RWPE1 (cell line): ENCODE results near the gene DDX42.
A peak's percentile ranks its signal among the peaks of the same experiment; 100 is the strongest.

ENCODE experiments used
- CTCF ChIA-PET: fragments of 350-600 bp; sonication (Branson Sonifier 250); formaldehyde crosslinking; extraction: SDS; loops from one replicate; lab custom pipeline; 2021; lab: Yijun Ruan, JAX
- POLR2A ChIA-PET: fragments of 400-600 bp; formaldehyde crosslinking; extraction: SDS; loops from one replicate; lab custom pipeline; 2020; ENCODE audit warnings: antibody characterized with exemption; ENCODE audit not compliant: low non-redundant PET; lab: Yijun Ruan, JAX
- DNase-seq: peaks from one replicate; pipeline ENCODE4 v3.0.0; 2012; ENCODE audit warnings: low spot score
- H3K27ac ChIP-seq: fragments of 450-650 bp; 2 replicates; pipeline ENCODE4 v1.5.1; 2017
- TF ChIP-seq, protein P1 (sequence below): fragments of 450-650 bp; conservative IDR thresholded peaks from 2 replicates; pipeline ENCODE4 v1.5.1; 2017; ENCODE audit warnings: low read depth, mild to moderate bottlenecking

DDX42 gene

DNA sequence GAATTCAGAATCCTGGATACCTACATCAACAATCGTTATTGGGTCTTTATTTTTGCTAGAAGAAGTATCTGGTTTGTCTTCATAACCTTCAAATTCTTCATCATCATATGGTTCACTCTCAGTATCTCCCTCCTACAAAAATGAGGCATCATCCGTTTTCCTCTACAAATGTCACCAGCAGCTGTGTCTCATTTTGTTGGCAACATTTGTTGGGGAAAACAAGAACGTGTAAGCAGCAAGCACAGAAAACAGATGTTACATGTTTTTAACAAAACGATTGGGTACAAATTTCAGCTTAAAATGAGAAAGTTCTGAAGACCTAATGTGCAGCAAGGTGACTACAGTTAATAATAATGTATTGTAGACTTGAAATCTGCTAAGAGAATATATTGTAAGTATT, 9.3 kb upstream of the DDX42 start:
- POLR2A ChIA-PET = no interaction called here
- CTCF ChIA-PET = interaction anchor here (0.7 kb wide), 2 partner anchors 71 to 286 kb away, joined by 3 read pairs; no protein-coding TSS in a partner anchor
- no peak for DNase-seq
- no peak overlapping the region for H3K27ac ChIP-seq
- TF ChIP-seq, protein P1, sequence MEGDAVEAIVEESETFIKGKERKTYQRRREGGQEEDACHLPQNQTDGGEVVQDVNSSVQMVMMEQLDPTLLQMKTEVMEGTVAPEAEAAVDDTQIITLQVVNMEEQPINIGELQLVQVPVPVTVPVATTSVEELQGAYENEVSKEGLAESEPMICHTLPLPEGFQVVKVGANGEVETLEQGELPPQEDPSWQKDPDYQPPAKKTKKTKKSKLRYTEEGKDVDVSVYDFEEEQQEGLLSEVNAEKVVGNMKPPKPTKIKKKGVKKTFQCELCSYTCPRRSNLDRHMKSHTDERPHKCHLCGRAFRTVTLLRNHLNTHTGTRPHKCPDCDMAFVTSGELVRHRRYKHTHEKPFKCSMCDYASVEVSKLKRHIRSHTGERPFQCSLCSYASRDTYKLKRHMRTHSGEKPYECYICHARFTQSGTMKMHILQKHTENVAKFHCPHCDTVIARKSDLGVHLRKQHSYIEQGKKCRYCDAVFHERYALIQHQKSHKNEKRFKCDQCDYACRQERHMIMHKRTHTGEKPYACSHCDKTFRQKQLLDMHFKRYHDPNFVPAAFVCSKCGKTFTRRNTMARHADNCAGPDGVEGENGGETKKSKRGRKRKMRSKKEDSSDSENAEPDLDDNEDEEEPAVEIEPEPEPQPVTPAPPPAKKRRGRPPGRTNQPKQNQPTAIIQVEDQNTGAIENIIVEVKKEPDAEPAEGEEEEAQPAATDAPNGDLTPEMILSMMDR = no peak

DNA sequence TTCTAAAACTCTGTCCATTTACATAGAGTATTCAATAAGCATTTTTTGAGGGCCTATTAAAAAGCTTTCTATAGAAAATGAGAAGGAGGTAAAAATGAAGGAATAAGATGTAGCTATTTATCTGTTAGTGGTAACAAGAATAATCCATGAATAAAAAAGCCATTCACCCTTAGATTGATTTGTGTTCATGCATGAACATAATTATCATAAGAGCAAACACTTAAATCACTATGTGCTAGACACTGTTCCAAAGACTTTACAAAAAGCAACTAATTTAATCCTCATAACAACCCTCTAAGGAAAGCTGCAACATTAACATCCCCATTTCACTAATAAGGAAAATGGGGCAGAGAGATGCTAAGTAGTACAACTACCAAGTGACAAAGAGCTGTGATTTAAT, 7.2 kb upstream of the DDX42 start:
- TF ChIP-seq, protein P1 = no peak
- ChIA-PET CTCF (no interaction called here), POLR2A (no interaction called here)
- no peak overlapping the region for H3K27ac ChIP-seq
- DNase-seq = no peak

DNA sequence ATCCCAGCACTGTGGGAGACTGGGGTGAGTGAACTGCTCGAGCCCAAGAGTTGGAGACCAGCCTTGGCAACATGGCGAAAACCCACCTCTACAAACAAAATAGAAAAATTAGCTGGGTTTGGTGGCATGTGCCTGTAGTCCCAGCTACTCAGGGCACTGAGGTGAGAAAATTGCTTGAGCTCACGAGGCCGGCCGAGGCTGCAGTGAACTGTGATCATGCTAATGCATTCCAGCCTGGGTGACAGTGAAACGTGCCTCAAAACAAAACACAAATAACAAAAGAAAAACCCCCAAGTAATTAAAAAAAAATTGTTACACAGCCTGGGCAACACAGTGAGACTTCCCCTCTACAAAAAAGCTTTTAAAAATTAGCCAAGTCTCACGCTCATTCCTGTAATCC, 5.5 kb upstream of the DDX42 start:
- ChIA-PET POLR2A (interaction anchor here (0.7 kb wide), 1 partner anchor 357 kb away, joined by 3 read pairs; no protein-coding TSS in a partner anchor), CTCF (interaction anchor here (0.7 to 0.8 kb wide), 2 partner anchors 18 to 26 kb away, joined by 3 to 7 read pairs; no protein-coding TSS in a partner anchor)
- TF ChIP-seq, protein P1 = no peak
- no peak overlapping the region for H3K27ac ChIP-seq
- DNase-seq = no peak

DNA sequence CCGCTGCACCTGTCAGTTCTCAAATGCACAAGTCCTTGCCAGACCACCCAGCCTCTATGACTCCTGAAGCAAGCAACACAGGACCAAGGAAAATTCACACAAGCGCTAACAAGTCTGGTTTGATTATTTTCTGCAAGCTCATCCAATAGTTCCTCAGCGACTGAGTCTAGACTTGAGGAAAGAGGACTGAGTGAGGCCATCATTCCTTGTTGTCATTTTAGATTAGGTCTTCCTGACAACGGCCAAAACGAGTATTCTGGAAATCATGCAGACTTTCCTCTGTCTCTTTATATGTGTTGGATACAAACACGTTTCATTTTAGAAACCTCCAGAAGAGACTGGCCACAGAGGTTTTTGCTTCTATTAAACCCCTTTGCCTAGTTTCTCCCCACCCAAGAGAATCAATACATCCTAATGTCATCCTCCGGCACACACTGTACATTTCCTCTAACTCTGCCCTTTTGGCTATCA, 1.1 kb upstream of the DDX42 start:
- peak overlapping the region; percentile 95 for H3K27ac ChIP-seq
- POLR2A ChIA-PET = interaction anchor here (1.6 kb wide), 1 partner anchor 31 kb away, joined by 6 read pairs; no protein-coding TSS in a partner anchor
- TF ChIP-seq, protein P1 = no peak
- no peak for DNase-seq
- CTCF ChIA-PET = interaction anchor here (0.6 kb wide), 1 partner anchor 268 kb away, joined by 5 read pairs; no protein-coding TSS in a partner anchor

DNA sequence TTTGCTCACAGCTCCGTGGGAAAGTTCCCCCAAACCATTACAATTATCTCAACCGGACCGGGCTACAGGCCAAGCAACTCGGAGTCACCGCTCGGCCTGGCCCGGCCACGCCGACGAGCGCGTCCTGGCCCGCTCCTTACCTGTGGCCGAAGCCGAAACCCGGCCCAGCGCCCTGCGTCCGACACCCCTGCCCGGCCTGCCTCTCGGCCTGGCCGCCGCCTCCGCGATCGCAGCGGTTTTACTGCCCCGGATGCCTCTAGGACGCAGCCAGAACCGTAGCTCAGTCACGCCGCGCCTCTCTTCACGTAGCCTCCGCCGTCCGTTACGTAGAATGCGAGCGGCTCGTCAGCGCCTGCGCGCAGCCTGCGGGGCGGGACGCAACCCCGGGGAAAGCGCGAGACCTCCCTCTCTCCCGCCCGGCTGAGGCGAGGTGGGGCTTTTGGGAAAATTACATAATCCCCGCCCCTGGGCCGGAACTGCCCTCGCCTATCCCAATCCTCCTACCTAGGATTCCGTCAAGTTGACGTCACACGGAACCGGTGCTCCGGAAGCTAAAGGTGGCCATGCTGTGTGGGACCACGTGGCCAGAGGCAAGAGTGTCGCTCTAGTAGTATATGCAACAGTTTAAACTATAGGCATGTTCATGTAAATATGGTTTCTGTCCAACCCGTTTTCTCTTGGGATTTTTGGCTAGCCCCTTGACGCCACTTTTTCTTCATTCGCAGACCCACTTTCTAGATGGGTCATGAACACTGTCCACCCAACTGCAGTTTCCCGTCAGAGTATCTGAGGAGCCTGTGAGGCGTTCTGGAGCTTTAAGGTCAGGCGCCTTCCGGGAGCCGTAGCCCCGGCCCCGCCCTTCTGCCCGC, 464 bp upstream of the DDX42 start, which contains the start of gene CCDC47:
Gene CCDC47 (minus strand): TSS at position 326 of the 869 bp plus-strand sequence. CDS start 7,422 bp downstream, outside the sequence.
- peak; percentile 100 for DNase-seq
- POLR2A ChIA-PET = interaction anchor here (0.7 to 1.6 kb wide), 2 partner anchors 18 to 31 kb away, joined by 3 to 6 read pairs; no protein-coding TSS in a partner anchor
- TF ChIP-seq, protein P1 = no peak
- CTCF ChIA-PET = interaction anchor here (0.6 kb wide), 2 partner anchors 19 to 151 kb away, joined by 3 read pairs; partner anchors contain the start of gene MAP3K3
- peak within 1 kb of the TSS; percentile 95 for H3K27ac ChIP-seq

DNA sequence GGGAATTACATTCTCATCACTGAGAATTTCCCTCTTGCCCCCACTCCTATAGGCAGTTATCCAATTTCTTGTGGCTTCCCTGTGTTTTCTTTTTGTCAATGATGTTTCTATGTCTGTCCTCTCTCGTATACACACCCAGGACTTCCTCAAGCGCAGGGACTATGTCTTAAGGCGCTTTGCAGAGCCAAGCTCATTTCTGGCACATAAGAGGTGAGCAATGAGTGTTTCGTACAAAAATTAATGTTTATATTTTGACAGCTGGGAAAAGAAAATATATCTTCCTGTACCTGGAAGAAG, 947 bp downstream of the DDX42 start:
- TF ChIP-seq, protein P1 = no peak
- no peak for DNase-seq
- CTCF ChIA-PET = interaction anchor here (0.8 kb wide), 1 partner anchor 44 kb away, joined by 3 read pairs; no protein-coding TSS in a partner anchor
- POLR2A ChIA-PET = no interaction called here
- H3K27ac ChIP-seq = peak overlapping the region; percentile 95
